ENCODE measurements around the gene ARMC10. TPM values are rescaled to one million over a fixed set of nuclear protein-coding genes. Genes with fewer than 3 reads are reported as not detected.

Gene ARMC10
- total and polyA plus RNA-seq, 9 of the 15 experiments (the other 6 are each of a cell fraction or from before 2014, with no cell fraction given), result 17.0 to 113 (median 72.6) TPM

DNA sequence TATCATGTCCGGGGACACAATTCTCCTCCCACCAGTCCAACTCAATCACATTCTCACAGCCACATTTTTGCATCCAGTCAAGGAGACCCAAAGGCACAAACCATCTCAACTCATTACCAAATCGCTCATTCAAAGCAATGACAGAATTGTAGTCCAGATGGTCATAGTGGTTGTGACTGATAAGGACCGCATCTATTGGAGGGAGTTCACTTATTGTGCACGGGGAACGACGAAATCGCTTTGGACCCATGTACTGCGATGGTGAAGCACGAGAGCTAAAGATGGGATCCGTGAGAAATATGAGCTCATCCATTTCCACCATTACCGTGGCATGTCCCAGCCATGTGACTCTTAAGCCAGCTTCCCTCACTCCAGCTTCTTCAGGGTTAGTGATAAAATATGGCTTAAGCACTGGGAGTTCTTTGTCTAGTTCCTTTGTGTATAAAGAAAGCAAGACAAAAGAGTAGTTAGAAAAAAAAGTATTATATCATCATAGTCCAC is 44.9 kb downstream of the ARMC10 start (continued):
- TF ChIP-seq, protein P1, sequence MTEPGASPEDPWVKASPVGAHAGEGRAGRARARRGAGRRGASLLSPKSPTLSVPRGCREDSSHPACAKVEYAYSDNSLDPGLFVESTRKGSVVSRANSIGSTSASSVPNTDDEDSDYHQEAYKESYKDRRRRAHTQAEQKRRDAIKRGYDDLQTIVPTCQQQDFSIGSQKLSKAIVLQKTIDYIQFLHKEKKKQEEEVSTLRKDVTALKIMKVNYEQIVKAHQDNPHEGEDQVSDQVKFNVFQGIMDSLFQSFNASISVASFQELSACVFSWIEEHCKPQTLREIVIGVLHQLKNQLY (CRISPR knock-in tag; conservative IDR thresholded peaks at IDR 0.05), result no peak
- TF ChIP-seq ZNF583 (CRISPR knock-in tag; IDR thresholded peaks at IDR 0.05) (no peak; the same call in 1 of the 2 replicates), KLF10 (CRISPR knock-in tag; IDR thresholded peaks at IDR 0.05) (no peak), PHB2 (IDR thresholded peaks at IDR 0.05; ENCODE audit: low read depth) (peak; percentile 89), ZNF316 (IDR thresholded peaks at IDR 0.05) (no peak), E2F4 (CRISPR knock-in tag; IDR thresholded peaks at IDR 0.05; ENCODE audit: low read depth) (no peak), HNRNPH1 (optimal IDR thresholded peaks at IDR 0.05; ENCODE audit: low read depth, low read length) (no peak), MCM7 (IDR thresholded peaks at IDR 0.05) (no peak), ZNF398 (CRISPR knock-in tag; IDR thresholded peaks at IDR 0.05) (no peak), HMGN3 (IDR thresholded peaks at IDR 0.05; ENCODE audit: borderline replicate concordance, extremely low read depth, insufficient read length, low read depth, low read length) (peak; percentile 79), XRCC5 (IDR thresholded peaks at IDR 0.05; ENCODE audit: low read depth, low read length) (0 out of 2 replicates have a peak, but pooled peaks have one; percentile 58), GATAD2A (IDR thresholded peaks at IDR 0.05) (no peak), ARID3A (IDR thresholded peaks at IDR 0.05; ENCODE audit: borderline replicate concordance, low read depth, low read length) (peak; percentile 88), CHCHD3 (CRISPR knock-in tag; IDR thresholded peaks at IDR 0.05) (no peak)
- TF ChIP-seq, protein P2, sequence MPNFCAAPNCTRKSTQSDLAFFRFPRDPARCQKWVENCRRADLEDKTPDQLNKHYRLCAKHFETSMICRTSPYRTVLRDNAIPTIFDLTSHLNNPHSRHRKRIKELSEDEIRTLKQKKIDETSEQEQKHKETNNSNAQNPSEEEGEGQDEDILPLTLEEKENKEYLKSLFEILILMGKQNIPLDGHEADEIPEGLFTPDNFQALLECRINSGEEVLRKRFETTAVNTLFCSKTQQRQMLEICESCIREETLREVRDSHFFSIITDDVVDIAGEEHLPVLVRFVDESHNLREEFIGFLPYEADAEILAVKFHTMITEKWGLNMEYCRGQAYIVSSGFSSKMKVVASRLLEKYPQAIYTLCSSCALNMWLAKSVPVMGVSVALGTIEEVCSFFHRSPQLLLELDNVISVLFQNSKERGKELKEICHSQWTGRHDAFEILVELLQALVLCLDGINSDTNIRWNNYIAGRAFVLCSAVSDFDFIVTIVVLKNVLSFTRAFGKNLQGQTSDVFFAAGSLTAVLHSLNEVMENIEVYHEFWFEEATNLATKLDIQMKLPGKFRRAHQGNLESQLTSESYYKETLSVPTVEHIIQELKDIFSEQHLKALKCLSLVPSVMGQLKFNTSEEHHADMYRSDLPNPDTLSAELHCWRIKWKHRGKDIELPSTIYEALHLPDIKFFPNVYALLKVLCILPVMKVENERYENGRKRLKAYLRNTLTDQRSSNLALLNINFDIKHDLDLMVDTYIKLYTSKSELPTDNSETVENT (CRISPR knock-in tag; IDR thresholded peaks at IDR 0.05), result no peak
- TF ChIP-seq, protein P3, sequence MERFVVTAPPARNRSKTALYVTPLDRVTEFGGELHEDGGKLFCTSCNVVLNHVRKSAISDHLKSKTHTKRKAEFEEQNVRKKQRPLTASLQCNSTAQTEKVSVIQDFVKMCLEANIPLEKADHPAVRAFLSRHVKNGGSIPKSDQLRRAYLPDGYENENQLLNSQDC (CRISPR knock-in tag; IDR thresholded peaks at IDR 0.05), result no peak
- TF ChIP-seq, protein P4, sequence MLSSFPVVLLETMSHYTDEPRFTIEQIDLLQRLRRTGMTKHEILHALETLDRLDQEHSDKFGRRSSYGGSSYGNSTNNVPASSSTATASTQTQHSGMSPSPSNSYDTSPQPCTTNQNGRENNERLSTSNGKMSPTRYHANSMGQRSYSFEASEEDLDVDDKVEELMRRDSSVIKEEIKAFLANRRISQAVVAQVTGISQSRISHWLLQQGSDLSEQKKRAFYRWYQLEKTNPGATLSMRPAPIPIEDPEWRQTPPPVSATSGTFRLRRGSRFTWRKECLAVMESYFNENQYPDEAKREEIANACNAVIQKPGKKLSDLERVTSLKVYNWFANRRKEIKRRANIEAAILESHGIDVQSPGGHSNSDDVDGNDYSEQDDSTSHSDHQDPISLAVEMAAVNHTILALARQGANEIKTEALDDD (IDR thresholded peaks at IDR 0.05), result peak; percentile 86

Data from K562 (cell line).